Measurements from ENCODE around the gene SHKBP1. TPM values are rescaled to one million over a fixed set of nuclear protein-coding genes. Genes with fewer than 3 reads are reported as not detected.
A peak's percentile ranks its signal among the peaks of the same experiment; 100 is the strongest.

Gene SHKBP1
- total and polyA plus RNA-seq, 9 of the 15 experiments (the other 6 are each of a cell fraction or from before 2014, with no cell fraction given), result 1.2 to 58.1 (median 22.3) TPM

- TF ChIP-seq POLR2H (tag; IDR thresholded peaks at IDR 0.05; ENCODE audit: low read depth) (no peak), CHD2 (IDR thresholded peaks at IDR 0.05; ENCODE audit: low read depth, low read length) (no peak), ASH1L (IDR thresholded peaks at IDR 0.05; ENCODE audit: borderline replicate concordance, low read depth, partially characterized antibody) (peak; percentile 5), ZBTB40 (IDR thresholded peaks at IDR 0.05) (no peak), ZBTB40 (CRISPR knock-in tag; IDR thresholded peaks at IDR 0.05) (no peak), HDGF (IDR thresholded peaks at IDR 0.05) (peak; percentile 89; the same call in 1 of the 2 replicates), DPF2 (IDR thresholded peaks at IDR 0.05) (peak; percentile 29; the same call in 1 of the 2 replicates), EGR1 (conservative IDR thresholded peaks at IDR 0.05) (0 out of 2 replicates have a peak, but pooled peaks have one; percentile 22), RHOXF2B (CRISPR knock-in tag; conservative IDR thresholded peaks at IDR 0.05) (0 out of 2 replicates have a peak, but pooled peaks have one; percentile 30), IFI16 (CRISPR knock-in tag; IDR thresholded peaks at IDR 0.05) (no peak), ZNF407 (IDR thresholded peaks at IDR 0.05; ENCODE audit: low read depth) (0 out of 2 replicates have a peak, but pooled peaks have one; percentile 7)
Measured at GRCh38 chr19:40604171-40604646, 27.5 kb downstream of the SHKBP1 start (continued).

Measured in K562 (cell line).